ENCODE results near the gene MACROD2. TPM values are rescaled to one million over a fixed set of nuclear protein-coding genes. Genes with fewer than 3 reads are reported as not detected.

Gene MACROD2
- total and polyA plus RNA-seq, 11 donors = 0.54 to 5.4 (median 2.4) TPM

DNA sequence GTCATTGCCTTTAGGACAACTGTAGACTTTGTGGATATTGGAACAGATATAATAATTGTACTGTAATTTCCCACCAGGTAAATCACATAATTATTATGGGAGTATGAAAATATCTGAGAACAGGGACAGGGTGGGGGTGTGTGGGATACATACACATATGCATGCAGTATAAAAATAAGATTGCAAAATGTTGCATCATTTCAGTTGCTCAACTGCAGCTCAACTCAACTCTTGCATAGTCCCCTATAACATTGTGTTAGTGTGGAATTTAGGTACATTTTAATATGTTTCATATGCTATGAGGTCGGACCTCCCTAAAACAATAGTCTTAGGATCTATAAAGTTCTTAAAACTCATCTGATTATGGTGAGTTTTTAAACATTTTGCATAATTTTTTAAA lies 617.1 kb downstream of the MACROD2 start:
- Histone ChIP-seq H3K27ac (no peak overlapping the region), H3K27me3 (no peaks in the 10 kb centered on the region), H3K9me3 (peaks cover 0 to 9% (median 0%) of the 10 kb centered on the region in 12 donors), H3K4me1 (no peaks in the 10 kb centered on the region), H3K4me3 (no peak overlapping the region), H3K36me3 (no peaks in the 10 kb centered on the region)
- intact Hi-C loops (cut with DNase I) = no loop called here
- DNase-seq (no peak), ATAC-seq (no peak)
- 40 to 74% (median 63%) methylated on average over 1 of the region's 1 CpG for WGBS, 4 donors
- no peak for TF ChIP-seq POLR2A (IDR thresholded peaks at IDR 0.05)
- TF ChIP-seq, protein P1, sequence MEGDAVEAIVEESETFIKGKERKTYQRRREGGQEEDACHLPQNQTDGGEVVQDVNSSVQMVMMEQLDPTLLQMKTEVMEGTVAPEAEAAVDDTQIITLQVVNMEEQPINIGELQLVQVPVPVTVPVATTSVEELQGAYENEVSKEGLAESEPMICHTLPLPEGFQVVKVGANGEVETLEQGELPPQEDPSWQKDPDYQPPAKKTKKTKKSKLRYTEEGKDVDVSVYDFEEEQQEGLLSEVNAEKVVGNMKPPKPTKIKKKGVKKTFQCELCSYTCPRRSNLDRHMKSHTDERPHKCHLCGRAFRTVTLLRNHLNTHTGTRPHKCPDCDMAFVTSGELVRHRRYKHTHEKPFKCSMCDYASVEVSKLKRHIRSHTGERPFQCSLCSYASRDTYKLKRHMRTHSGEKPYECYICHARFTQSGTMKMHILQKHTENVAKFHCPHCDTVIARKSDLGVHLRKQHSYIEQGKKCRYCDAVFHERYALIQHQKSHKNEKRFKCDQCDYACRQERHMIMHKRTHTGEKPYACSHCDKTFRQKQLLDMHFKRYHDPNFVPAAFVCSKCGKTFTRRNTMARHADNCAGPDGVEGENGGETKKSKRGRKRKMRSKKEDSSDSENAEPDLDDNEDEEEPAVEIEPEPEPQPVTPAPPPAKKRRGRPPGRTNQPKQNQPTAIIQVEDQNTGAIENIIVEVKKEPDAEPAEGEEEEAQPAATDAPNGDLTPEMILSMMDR (IDR thresholded peaks at IDR 0.05) = no peak

DNA sequence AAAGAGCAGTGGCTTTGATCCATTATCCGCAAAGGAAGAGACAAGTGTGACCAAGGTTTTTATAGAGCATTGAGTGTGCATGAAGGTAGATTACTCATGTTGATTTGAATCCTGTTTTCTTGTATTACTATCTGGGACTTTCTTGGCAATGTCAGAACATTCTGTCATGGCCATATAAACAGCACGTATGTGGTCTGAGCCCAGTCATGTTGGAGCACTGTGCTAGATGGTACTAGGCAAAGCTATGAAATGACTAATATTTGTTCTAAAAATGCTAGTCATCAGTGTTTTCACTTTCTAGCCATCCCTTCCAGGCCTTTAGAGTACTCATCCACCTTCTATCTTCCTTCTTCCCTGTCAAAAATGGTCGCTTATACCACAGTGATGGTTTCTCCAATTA lies 620.7 kb downstream of the MACROD2 start:
- Histone ChIP-seq H3K9me3 (peaks cover 0 to 9% (median 0%) of the 10 kb centered on the region in 12 donors), H3K27ac (no peak overlapping the region), H3K36me3 (no peaks in the 10 kb centered on the region), H3K4me1 (no peaks in the 10 kb centered on the region), H3K27me3 (no peaks in the 10 kb centered on the region), H3K4me3 (no peak overlapping the region)
- no peak for ATAC-seq
- WGBS, 4 donors = 79 to 92% (median 83%) methylated on average over 3 of the region's 3 CpGs
- TF ChIP-seq, protein P1 (IDR thresholded peaks at IDR 0.05) = no peak
- TF ChIP-seq POLR2A (IDR thresholded peaks at IDR 0.05) = no peak
- DNase-seq = no peak
- intact Hi-C loops (cut with DNase I) = no loop called here

DNA sequence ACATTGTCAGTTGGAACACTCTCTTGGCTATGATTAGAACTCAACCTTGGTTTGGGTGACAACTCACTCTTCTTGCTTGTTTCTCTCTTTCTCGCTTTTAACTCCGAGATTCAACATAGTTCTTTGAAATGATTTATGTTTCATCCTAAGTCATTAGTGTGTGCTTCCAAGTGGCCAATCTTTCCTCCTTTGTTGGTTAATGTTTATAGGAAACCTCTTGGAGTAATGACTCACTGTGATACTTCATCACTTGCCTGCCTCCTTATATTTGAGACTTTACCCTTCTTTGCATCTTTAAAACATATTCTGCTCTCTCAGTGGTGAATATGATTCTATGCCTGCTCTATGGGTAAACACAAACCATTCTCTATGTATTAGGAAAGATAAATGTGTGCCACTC lies 621.8 kb downstream of the MACROD2 start:
- Histone ChIP-seq H3K36me3 (no peaks in the 10 kb centered on the region), H3K27me3 (no peaks in the 10 kb centered on the region), H3K27ac (no peak overlapping the region), H3K4me1 (no peaks in the 10 kb centered on the region), H3K4me3 (no peak overlapping the region), H3K9me3 (peaks cover 0 to 9% (median 0%) of the 10 kb centered on the region in 12 donors)
- intact Hi-C loops (cut with DNase I) = no loop called here
- TF ChIP-seq, protein P1 (IDR thresholded peaks at IDR 0.05) = no peak
- TF ChIP-seq POLR2A (IDR thresholded peaks at IDR 0.05) = no peak
- no peak for ATAC-seq
- no peak for DNase-seq
- 85 to 90% (median 88%) methylated on average over 2 of the region's 2 CpGs for WGBS, 4 donors

DNA sequence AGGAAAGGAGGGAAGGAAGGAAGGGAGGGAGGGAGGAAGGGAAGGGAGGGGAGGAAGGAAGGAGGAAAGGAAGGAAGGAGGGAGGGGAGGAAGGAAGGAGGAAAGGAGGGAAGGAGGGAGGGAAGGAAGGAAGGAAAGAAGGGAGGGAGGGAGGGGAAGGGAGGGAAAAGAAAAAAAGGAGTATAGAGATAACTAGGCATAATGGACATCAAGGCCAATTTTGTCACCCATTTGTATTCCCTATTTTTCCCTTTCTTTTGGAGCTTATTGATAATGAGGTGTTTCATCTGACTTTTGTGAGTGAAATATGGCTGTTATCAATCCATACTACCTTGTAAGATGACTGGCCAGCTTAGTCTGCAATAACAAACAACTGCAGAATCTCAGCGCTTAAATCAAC lies 624.1 kb downstream of the MACROD2 start:
- DNase-seq (no peak), ATAC-seq (no peak)
- no peak overlapping the region for H3K4me3 ChIP-seq
- H3K4me1 ChIP-seq = no peaks in the 10 kb centered on the region
- H3K27me3 ChIP-seq = no peaks in the 10 kb centered on the region
- no peaks in the 10 kb centered on the region for H3K36me3 ChIP-seq
- intact Hi-C loops (cut with DNase I) = no loop called here
- TF ChIP-seq POLR2A (IDR thresholded peaks at IDR 0.05) = no peak
- TF ChIP-seq, protein P1 (IDR thresholded peaks at IDR 0.05) = no peak
- WGBS, 4 donors = 82 to 100% (median 97%) methylated on average over 1 of the region's 1 CpG
- peaks cover 0 to 7% (median 0%) of the 10 kb centered on the region in 12 donors for H3K9me3 ChIP-seq
- no peak overlapping the region for H3K27ac ChIP-seq
